MM.1S (cell line): Measurements from ENCODE around the gene MGAT4B.

Experiments
- CTCF ChIP-seq: fragments of 300-600 bp; sonication (generic); IDR thresholded peaks from 2 replicates; pipeline ENCODE4 v1.5.1; 2016; ENCODE audit warnings: antibody characterized with exemption, low read length, mixed read lengths
- EZH2 ChIP-seq: fragments of 300-600 bp; sonication (generic); optimal IDR thresholded peaks from 2 replicates; pipeline ENCODE3; 2017; ENCODE audit warnings: low read depth, mild to moderate bottlenecking, antibody characterized with exemption, low read length, mixed read lengths
- EZH2phosphoT487 ChIP-seq: fragments of 300-600 bp; sonication (generic); IDR thresholded peaks from 2 replicates; pipeline ENCODE4 v1.6.1; 2018; ENCODE audit warnings: antibody characterized with exemption, low read length

GRCh38 chr5:179766726-179767455, 39.8 kb downstream of the MGAT4B start:
- TF ChIP-seq CTCF (no peak), EZH2 (no peak), EZH2phosphoT487 (no peak)
